Measurements from ENCODE around the gene NSMF.

The NSMF gene

DNA sequence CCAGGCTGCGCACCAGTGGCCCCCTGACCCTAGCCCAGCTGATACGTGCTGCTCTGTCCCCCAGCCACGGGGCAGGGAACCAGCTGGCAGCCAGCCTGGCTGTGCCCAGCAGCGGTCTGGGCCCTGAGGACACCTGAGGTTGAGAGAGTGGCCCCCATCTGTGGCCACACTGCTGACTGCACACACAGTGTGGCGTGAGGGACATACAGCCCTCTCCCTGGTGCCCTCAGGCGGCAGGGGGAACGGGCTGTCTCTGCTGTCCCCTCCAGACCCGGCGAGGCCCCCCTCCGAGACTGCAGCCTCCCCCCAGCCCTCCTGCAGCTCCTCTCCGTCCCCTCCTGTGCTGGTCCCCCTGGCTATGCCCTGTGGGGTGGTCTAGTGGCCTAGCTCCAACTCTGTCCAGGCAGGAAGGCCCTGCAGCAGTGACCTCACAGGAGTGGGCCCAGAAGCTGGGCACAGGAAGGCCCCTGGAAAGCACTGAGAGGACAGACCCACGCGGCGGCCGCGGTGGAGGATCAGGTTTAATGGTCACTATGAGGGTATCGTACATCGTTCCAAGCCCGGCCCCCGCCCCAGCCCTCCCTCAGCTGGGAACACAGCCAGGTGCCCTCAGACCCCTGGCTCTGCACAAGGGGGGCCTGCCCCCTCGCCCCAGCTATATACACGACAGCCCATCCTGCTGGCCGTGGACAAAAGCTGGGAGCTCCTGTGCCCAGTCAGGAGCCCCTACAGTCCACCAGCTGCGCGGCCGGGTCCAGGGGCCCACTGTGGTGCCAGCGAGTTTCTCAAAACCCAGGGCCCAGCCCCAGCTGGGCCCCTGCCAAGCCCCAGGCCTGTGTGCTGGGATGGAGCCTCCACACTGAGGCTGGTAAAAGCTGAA, 11.2 kb downstream of the NSMF start:
- DNase-seq = peak; percentile 8

DNA sequence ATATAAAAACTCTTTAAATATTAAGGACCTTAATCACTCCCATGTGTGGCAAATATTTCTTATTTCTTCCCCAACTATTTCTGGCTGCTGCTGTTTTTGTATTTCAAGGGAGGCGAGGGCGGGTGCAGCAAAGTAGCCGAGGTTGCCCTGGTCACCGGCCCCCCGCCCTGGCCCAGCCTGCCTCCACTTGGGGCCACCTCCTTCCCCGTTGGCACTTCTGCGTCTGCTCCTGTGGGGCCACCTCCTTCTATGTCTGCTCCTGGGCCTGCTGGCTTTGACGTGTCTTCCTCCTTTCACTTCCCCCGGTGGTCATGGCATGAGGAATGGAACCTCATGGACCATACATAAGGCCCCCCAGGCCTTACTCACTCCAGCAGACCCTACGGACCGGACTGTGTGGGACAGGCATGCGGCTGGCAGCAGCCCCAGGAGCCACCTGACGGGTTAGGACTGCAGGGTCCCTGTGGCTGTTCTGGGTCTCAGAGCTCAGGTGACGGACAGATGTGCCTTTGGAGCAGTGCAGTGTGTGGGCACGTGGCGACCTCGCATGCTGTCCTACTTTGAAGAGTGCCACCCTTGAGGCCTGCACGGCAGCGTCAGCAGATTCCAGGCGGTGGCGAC, 12.2 kb downstream of the NSMF start:
- DNase-seq = peak; percentile 2

DNA sequence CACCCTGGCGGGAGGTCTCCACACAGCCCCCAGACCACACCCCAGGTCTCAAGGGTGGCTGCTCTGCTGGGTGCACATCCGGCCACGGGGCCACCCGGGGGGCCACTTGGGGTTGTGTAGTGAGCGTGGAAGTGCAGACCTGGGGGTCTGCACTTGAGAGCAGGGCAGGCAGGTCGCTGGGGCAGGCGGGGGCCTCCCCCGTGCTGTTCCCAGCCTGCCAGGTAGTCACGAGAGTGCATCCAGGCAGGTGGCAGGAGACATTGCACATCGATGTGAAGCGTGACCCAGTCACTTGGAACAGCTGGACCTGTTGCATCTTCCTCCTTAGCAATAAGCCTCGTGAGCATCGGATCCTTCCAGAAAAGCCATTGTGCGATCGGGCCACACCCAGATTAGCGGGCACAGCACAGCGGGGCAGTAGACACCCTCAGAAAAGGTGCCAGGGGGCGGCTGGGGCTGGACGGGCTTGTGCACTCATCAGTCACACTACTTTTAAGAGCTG, 13.2 kb downstream of the NSMF start:
- peak; percentile 21 for DNase-seq

DNA sequence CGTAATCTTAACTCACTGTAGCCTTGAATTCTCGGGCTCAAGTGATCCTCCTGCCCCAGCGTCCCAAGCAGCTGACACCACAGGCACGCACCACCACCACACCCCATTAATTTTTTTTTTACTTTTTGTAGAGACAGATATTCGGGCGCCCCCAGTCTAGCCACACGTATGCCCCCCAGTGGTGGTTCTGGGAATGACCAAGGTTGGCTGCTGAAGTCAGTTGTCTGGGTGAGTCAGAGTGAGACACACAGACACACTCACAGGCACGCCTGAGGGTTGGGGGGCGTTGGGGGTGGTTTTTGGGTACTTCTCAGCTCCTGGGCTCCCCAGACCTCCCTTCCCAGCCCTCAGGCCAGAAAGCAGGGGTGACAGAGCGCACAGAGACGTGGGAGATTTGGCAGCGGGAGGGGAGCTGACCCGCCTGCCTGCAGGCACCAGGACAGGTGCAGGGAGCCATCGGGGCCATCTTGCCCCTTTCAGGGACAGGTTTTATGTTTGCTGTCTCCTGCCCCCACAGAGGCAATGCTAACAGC, 13.8 kb downstream of the NSMF start:
- DNase-seq = peak; percentile 71

DNA sequence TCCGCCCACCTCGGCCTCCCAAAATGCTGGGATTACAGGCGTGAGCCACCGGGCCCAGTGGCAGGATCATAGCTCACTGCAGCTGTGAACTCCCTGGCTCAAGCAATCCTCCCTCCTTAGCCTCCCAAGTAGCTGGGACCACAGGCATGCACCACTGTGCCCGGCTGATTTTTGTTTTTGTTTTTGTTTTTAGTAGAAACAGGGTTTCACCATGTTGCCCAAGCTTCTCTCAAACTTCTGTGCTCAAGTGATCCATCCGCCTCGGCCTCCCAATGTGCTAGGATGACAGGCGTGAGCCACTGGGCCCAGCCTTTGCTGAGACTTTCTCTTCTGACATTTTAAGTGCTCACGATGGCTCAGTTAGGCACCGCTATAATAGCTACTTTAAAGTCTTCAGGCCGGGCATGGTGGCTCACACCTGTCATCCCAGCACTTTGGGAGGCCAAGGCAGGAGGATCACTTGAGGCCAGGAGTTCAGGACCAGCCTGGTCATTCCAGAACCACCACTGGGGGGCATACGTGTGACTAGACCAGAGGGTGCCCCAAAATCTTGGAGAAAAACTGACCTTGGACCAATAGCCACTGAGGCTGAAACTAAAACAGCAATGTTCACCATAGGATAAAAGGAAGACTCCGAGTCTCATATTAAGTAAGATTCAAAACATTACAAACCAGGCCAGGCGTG, 14.9 kb downstream of the NSMF start:
- DNase-seq = peak; percentile 1

DNA sequence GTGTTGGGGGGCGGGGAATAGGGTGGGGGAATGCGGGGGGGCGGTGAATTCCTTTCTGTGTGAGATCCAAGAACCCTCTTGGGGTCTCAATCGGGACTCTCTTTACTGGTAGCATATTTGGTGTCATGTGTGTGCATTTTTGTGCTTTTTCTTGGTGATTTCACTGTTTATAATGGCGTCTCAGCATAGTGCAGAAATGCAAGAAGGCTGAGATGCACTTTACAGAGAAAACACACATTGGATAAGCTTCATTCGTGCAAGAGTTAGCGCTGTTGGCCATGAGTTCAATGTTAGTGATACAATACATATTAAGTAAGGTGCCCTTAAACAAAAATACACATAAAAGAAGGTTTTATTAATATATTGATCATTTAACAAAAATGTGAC, 17.2 kb downstream of the NSMF start:
- no peak for DNase-seq

DNA sequence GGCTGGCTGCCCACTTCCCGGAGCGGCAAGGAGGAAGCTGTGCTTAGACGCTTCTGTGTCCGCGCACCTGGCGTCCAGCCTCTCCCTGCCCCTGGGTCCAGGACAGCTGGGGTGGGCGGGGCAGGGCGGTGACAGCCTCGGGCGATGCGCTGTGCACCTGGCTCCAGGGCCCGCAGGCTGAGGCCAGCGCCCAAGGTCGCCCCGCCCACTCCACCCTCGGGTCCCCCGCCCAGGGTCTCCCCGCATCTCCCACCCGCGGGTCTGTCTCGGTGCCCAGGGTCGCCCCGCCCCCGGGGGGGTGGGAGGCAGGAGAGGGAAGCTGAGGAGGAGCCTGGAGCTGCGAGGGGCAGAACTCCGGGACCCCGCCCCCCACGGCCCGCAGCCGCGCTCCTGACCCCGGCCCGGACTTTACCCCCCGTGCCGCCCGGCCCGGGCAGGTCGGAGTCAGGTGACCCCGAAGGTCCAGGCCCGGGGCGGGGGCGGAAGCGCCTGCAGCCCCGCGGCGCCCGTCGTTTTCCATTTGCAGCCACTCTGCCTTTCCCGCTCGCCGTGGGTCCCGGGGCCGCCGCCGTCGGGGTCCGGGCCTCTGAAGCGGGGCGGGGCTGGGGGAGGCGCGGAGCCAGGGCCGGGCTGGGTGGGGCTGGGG, 17.7 kb downstream of the NSMF start, which contains the start of gene ENTPD8:
ENTPD8 (minus strand) TSS at position 69 of the 646 bp plus-strand sequence. CDS start 3,072 bp downstream, outside the sequence.
- DNase-seq = no peak

DNA sequence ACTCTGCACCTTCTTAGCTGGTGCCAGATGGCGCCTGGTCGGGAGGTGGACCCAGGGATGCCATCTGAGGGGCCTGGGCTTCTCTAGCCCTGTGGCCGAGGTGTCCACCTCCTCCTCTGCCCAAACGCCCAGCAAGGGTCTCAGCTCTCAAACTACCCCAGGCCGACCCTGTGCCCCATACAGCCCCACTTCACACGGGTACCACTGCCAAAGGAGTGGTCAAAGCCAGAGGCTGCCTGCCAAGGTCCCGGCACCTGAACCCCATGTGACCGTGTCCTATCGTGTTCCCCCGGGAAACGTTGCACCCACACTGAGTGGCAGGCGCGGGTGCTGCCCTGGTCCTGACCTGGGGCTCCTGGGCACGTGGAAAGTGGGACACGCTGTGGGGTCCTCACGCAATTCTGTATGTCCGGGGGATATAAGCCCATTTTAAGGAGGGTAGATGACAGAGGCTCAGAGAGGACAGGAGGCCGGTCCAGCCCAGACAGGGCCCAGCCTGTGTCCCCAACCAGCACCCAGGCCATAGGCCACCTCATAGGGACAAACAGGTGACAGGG, 19.9 kb downstream of the NSMF start:
- DNase-seq = no peak

DNA sequence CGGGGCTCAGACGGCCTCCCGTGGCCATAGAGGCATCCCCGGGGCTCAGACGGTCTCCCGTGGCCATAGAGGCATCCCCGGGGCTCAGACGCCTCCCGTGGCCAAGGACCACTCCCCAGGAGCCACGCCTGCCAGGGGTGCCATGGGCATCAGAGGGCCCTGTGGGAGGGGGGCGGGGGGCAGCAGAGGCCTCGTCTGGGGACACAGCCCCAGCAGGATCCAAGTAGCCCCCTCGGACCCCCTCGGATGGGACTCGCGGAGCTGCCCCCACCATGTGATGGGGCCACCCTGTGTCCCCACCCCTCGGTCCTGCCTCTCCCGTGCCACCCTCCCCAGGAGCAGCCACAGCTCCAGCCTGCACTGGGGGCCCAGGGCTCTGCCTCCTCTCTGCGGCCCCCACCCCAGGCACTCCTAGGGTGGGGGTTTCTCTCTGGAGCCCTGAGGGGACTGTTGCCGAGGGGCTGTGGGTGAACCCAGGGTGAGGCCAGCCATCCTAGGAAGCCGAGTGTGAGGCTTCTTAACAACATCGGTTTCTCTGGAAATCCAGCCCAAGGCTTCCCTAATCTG, 20.5 kb downstream of the NSMF start:
- no peak for DNase-seq

DNA sequence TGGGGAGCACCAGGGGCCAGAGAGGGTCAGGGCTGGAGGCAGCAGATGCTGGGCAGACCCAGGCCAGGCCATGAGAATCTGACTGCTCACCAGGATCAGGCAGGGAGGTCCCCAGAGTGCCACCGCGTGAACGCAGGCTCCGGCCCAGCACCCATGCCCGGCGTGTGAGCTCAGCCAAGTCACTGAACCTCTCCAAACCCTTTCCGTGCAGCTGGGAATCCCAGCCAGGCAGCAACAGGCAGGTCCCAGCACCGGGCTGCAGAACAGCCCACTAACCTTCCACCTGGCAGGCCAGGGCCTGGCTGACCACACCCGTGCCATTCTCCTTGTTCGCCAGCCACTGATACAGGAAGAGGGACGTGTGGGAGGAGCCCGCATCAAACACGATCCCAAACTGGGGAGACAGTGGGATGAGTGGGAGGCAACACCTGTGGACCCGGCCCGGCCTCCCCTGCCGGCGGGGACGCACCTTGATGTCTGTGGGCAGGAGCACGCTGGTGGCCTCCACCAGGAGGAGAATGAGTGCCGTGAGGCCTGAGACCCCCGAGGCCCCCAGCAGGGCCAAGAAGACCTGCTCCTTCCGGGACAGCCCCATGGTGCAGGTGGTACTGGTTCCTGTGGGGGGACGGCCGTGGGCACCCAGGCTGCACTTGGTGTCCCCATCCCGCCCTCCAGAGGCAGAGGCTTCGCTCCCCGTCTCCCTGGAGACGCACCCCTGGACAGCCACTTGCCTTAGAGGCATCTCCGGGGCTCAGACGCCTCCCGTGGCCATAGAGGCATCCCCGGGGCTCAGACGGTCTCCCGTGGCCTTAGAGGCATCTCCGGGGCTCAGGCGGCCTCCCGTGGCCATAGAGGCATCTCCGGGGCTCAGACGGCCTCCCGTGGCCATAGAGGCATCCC, 21.2 kb downstream of the NSMF start:
- DNase-seq = no peak

DNA sequence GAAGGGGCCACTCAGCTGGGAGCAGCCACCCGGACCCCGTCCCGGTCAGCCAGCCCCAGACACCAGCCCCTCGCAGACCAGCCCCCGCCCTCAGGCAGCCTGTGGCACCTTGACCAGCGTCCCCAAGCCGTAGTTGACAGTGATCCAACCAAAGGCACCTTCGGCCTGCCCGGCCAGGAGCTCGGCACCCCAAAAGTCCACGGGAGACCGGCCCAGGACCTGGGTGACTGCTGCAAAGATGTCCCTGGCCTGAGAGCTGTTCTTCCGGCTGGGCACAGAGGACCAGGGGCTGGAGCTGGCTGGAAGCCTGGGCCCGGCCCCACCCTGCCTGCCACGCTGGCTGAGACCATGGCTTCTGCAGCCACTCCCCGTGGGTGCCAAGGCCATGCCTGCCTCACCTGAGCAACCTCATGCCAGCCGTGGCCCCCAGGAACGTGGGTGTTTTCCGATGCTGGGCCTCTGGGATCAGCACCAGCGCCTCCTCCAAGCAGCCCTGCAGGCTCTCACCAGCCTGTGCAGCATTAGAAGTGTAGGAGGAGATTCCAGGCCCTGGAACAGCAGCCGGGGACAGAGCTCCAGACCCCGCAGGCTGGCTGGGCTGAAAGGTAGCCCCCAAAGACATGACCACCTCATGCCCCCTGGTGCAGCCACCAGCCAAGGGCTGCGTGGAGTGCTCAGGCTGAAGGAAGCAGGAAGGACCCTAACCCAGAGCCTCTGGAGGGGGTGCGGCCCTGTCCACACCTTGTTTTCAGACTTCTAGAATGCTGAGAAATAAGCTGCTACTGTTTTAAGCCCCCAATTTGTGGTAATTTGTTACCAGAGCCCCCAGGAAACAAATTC, 22.2 kb downstream of the NSMF start:
- peak; percentile 1 for DNase-seq

DNA sequence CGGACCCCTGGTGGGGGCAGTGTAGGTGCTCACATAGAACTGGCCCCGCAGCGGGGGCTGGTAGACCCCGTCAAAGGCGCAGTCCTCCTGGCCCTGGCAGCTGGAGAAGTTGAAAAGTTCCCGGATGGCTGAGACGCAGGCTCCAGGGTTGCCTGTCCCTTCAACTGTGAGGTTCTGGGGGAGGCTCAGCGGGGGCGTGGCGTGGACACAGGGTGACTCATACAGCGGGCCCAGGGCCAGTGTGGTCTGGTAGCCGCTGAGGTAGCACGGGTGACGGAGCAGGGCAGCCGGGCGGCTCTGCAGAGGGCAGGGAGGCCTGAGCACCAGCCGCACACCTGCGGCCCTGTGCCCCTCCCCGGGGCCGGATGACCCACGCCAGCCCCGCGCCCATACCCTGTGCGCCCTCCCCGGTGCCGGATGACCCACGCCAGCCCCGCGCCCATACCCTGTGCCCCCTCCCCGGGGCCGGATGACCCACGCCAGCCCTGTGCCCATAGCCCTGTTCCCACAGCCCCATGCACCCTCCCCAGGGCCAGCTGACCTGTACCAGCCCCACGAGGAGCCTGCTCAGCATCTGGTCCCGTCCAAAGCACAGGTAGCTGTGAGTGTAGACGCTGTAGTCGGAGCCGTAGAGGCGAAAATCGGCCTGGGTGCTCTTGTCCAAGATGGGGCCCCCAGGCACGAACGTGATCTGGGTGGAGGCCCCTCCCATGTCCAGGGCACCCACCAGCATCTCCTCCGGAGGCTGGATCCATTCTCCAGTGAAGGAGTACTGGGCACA, 23.0 kb downstream of the NSMF start:
- peak; percentile 38 for DNase-seq

DNA sequence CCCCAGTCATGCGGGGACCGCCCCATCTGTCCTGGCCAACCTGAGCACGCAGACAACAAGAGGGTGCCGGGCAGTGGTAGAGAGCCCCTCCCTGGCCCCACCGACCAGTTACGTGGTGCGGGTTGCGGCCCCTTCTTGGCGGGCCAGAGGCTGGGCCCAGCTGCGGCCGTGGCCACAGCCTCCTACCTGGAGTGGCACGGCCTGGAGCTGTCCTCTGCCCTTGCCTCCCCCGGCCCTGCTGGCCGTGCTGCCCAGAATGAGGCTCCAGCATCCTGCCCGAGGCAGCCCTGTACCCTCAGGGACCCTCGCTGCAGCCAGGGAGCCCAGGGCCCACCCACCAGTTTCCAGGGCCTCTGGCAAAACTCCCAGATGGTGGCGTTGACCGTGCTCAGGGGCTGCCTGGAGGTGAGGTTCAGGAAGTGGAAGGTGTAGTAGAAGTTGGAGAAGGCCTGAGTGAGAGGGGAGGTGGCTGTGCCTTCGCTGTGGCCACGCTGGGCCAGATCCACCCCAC, 23.7 kb downstream of the NSMF start:
- DNase-seq = no peak

DNA sequence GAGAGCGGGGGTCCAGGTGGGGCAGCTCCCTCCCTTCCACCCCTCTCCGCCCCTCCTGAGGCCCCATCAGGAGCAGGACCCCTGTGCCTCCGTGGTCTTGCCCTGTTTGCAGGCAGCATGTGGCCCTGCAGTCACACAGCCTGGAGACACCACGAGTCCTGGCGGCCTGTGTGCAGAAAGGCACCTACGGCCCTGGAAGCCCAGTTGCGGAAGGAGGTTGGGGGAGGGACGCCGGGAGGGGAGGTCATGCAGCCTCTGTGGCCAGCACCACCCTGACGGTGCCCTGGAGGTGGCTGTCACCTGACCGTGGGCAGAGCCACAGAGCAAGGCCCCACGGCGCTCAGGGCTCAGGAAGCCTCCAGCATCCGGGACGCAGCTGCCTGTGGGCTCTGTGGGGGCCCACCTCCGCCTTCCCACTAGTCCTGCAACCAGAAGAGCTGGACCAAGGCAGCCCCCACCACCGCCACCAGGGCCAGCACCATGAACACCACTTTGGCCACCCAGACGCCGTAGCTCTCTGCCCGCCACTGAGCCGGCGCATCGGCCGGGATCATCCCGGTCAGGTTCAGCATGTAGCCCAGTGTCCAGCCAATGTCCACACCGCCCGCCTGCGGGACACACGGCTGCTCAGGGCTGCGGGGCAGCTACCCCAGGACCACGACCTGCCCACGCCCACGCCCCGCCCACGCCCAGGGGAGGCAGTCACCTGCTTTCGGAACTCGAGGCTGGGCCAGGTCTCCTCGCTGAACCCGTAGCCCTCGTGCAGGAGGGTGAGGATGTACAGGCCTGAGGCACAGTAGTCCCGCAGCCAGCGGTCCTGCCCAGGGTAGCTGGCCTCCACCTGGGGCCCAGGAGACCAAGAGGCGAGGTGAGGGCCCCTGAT, 24.4 kb downstream of the NSMF start:
- peak; percentile 1 for DNase-seq

DNA sequence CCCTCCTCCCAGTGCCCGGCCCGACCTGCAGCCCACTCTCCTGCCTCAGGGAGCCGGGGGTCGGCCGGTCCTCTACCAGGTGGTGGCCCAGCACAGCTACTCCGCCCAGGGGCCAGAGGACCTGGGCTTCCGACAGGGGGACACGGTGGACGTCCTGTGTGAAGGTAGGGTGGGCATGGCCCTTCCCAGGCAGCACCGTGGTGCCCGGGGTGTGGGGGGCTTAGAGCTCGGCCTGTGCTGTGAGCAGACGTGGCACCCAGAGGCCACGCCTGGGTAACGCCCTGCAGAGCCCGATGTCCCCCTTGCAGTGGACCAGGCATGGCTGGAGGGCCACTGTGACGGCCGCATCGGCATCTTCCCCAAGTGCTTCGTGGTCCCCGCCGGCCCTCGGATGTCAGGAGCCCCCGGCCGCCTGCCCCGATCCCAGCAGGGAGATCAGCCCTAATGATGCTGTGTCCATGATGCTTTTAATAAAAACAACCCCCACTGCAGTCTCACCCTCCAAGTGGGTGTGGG, 25.2 kb downstream of the NSMF start:
- DNase-seq = peak; percentile 1

DNA sequence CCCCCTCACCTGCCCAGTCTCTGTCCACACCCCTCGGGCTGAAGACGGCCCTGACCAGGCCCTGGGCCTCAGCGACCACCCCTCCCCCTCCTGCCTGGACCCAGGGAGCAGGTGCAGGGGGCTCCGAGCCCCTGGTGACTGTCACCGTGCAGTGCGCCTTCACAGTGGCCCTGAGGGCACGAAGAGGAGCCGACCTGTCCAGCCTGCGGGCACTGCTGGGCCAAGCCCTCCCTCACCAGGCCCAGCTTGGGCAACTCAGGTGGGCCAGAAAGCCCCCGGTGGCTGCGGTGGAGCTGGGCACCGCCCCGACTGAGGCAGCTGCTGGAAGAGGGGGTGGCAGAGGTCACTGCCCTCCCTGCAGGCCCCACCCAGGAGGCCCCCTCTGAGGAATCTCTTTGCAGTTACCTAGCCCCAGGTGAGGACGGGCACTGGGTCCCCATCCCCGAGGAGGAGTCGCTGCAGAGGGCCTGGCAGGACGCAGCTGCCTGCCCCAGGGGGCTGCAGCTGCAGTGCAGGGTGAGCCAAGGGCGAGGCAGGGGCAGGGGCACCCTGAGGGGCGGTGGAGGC, 25.7 kb downstream of the NSMF start:
- no peak for DNase-seq

All from right kidney (tissue), 1 donor.